ENCODE measurements around the gene MN1.

MN1 gene

GRCh38 chr22:27799015-27799826 lies 2.3 kb downstream of the MN1 start:
- DNase-seq: no peak

GRCh38 chr22:27798511-27799014 lies 3.0 kb downstream of the MN1 start:
- DNase-seq: no peak

GRCh38 chr22:27797520-27798391 lies 3.8 kb downstream of the MN1 start:
- DNase-seq: no peak

GRCh38 chr22:27796829-27797519 lies 4.6 kb downstream of the MN1 start:
- DNase-seq: no peak

- DNase-seq: no peak
Measured at GRCh38 chr22:27795696-27796517, 5.6 kb downstream of the MN1 start.

- no peak for DNase-seq
Measured at GRCh38 chr22:27795053-27795452, 6.5 kb downstream of the MN1 start.

- no peak for DNase-seq
Measured at GRCh38 chr22:27794226-27794625, 7.3 kb downstream of the MN1 start.

- no peak for DNase-seq
Measured at GRCh38 chr22:27793576-27793975, 8.0 kb downstream of the MN1 start.

GRCh38 chr22:27792452-27793161 lies 8.9 kb downstream of the MN1 start:
- DNase-seq: no peak

GRCh38 chr22:27791859-27792241 lies 9.7 kb downstream of the MN1 start:
- no peak for DNase-seq

GRCh38 chr22:27791159-27791858 lies 10.2 kb downstream of the MN1 start:
- no peak for DNase-seq

- no peak for DNase-seq
Measured at GRCh38 chr22:27790376-27791158, 11.0 kb downstream of the MN1 start.

GRCh38 chr22:27788500-27789288 lies 12.9 kb downstream of the MN1 start:
- no peak for DNase-seq

- DNase-seq: no peak
Measured at GRCh38 chr22:27786965-27787364, 14.6 kb downstream of the MN1 start.

- DNase-seq: no peak
Measured at GRCh38 chr22:27786291-27786932, 15.1 kb downstream of the MN1 start.

- DNase-seq: no peak
Measured at GRCh38 chr22:27785831-27786230, 15.7 kb downstream of the MN1 start.

GRCh38 chr22:27784120-27784475 lies 17.5 kb downstream of the MN1 start:
- no peak for DNase-seq

GRCh38 chr22:27783436-27784119 lies 18.0 kb downstream of the MN1 start:
- no peak for DNase-seq

Data from suppressor macrophage treated with lipopolysaccharide for 1 hour (primary cell).